H1 (cell line): ENCODE measurements around the gene SHC3. TPM values are rescaled to one million over a fixed set of nuclear protein-coding genes. Genes with fewer than 3 reads are reported as not detected.

Source experiments
- CTCF ChIA-PET: fragments of 300-600 bp; sonication (Branson Sonifier 250); formaldehyde crosslinking; loops from one replicate; lab custom pipeline; 2021; ENCODE audit not compliant: partially characterized antibody; lab: Charles Lee
- POLR2A ChIA-PET: fragments of 300-600 bp; sonication (Branson Sonifier 250); formaldehyde crosslinking; loops from one replicate; lab custom pipeline; 2021; ENCODE audit warnings: inconsistent platforms; ENCODE audit not compliant: partially characterized antibody; lab: Charles Lee
- DNase-seq, 2 experiments: peaks; one replicate each; pipeline versions ENCODE4 v3.0.0 to v3.0.0-alpha.2; 2010 to 2022; ENCODE audit warnings: low spot score in 2 of 2, low read depth in 1 of 2, mixed read lengths in 1 of 2
- FAIRE-seq: peaks from 2 replicates; lab custom pipeline; 2011; peaks lifted over from hg19 to GRCh38; lab: Jason Lieb, UNC
- H2AFZ ChIP-seq: 2 replicates; pipeline ENCODE4 v1.8.1; 2012; ENCODE audit warnings: low read length, inconsistent platforms
- H2AK5ac ChIP-seq: 2 replicates; pipeline ENCODE4 v1.6.1; 2013; ENCODE audit warnings: low read depth, low read length
- H2BK120ac ChIP-seq: replicated peaks from 2 replicates; pipeline ENCODE3; 2013; ENCODE audit warnings: low read depth, low read length, inconsistent platforms
- H2BK12ac ChIP-seq: 2 replicates; pipeline ENCODE4 v1.6.1; 2013; ENCODE audit warnings: low read depth, low read length
- H2BK15ac ChIP-seq: 2 replicates; pipeline ENCODE4 v1.6.1; 2013; ENCODE audit warnings: low read length
- H2BK20ac ChIP-seq: 2 replicates; pipeline ENCODE4 v1.6.1; 2013; ENCODE audit warnings: low read length
- H2BK5ac ChIP-seq: 2 replicates; pipeline ENCODE4 v1.6.1; 2013; ENCODE audit warnings: low read depth, low read length
- H3K14ac ChIP-seq: 2 replicates; pipeline ENCODE4 v1.6.1; 2013; ENCODE audit warnings: inconsistent platforms; ENCODE audit not compliant: insufficient read length
- H3K18ac ChIP-seq: 2 replicates; pipeline ENCODE4 v1.6.1; 2013; ENCODE audit warnings: low read length; ENCODE audit errors: extremely low read depth
- H3K23ac ChIP-seq: 2 replicates; pipeline ENCODE4 v1.6.1; 2013; ENCODE audit warnings: inconsistent platforms; ENCODE audit not compliant: insufficient read length
- H3K23me2 ChIP-seq: 2 replicates; pipeline ENCODE4 v1.6.1; 2013; ENCODE audit warnings: low read depth, low read length
- H3K27ac ChIP-seq: 2 replicates; pipeline ENCODE4 v1.6.1; 2011; ENCODE audit warnings: low read depth, low read length, inconsistent platforms
- H3K27me3 ChIP-seq, 4 experiments: replicated peaks in 1 of 4; 1 replicate in 1 of 4; 2 replicates in 3 of 4; pipeline versions ENCODE4 v1.6.1 to v1.8.1; 2011 to 2013; ENCODE audit warnings: low read length in 3 of 4, mild to moderate bottlenecking in 3 of 4, inconsistent platforms in 2 of 4, mixed read lengths in 2 of 4, moderate library complexity in 1 of 4; ENCODE audit not compliant: control insufficient read depth in 3 of 4, insufficient read depth in 3 of 4; ENCODE audit errors: extremely low read depth in 1 of 4
- H3K36me3 ChIP-seq, 4 experiments: 2 replicates each; pipeline versions ENCODE4 v1.6.1 to v1.8.1; 2011 to 2013; ENCODE audit warnings: mild to moderate bottlenecking in 4 of 4, low read length in 3 of 4, moderate library complexity in 2 of 4, control low read depth in 1 of 4, inconsistent platforms in 1 of 4; ENCODE audit not compliant: insufficient read depth in 4 of 4, control insufficient read depth in 2 of 4
- H3K4ac ChIP-seq: replicated peaks from 2 replicates; pipeline ENCODE3; 2013; ENCODE audit warnings: low read length, low read depth, mixed read lengths, inconsistent platforms; ENCODE audit not compliant: insufficient read length
- H3K4me1 ChIP-seq, 4 experiments: replicated peaks in 1 of 4; 1 replicate in 1 of 4; 2 replicates in 3 of 4; pipeline versions ENCODE4 v1.6.1 to v1.8.1; 2011 to 2013; ENCODE audit warnings: low read length in 3 of 4, inconsistent platforms in 2 of 4, mixed read lengths in 1 of 4; ENCODE audit not compliant: insufficient read depth in 4 of 4, control insufficient read depth in 3 of 4
- H3K4me2 ChIP-seq, 2 experiments: 2 replicates each; pipeline versions ENCODE4 v1.6.1 to v1.8.1; 2011 to 2013; ENCODE audit warnings: low read depth in 2 of 2, low read length in 2 of 2, control low read depth in 1 of 2, inconsistent platforms in 1 of 2, mild to moderate bottlenecking in 1 of 2; ENCODE audit not compliant: insufficient read depth in 1 of 2
- H3K4me3 ChIP-seq, 4 experiments: fragments of 200-600, 300-600 bp in 1 of 4; sonication (generic), shearing (Covaris generic), sonication (Bioruptor Twin) in 1 of 4; 2 replicates each; pipeline versions ENCODE4 v1.5.1 to v1.8.1; 2011 to 2016; ENCODE audit warnings: low read length in 4 of 4, low read depth in 3 of 4, control low read depth in 2 of 4, inconsistent platforms in 2 of 4, mild to moderate bottlenecking in 2 of 4, mixed read lengths in 1 of 4, moderate library complexity in 1 of 4; ENCODE audit not compliant: insufficient read depth in 2 of 4; ENCODE audit errors: extremely low read depth in 1 of 4
- H3K56ac ChIP-seq: replicated peaks from 2 replicates; pipeline ENCODE3; 2013; ENCODE audit warnings: low read depth, mild to moderate bottlenecking, mixed read lengths, low read length, inconsistent platforms; ENCODE audit not compliant: insufficient read length
- H3K79me1 ChIP-seq: 2 replicates; pipeline ENCODE4 v1.6.1; 2013; ENCODE audit warnings: low read depth, low read length, control low read depth
- H3K79me2 ChIP-seq, 2 experiments: 2 replicates each; pipeline versions ENCODE4 v1.6.1 to v1.8.1; 2012 to 2013; ENCODE audit warnings: low read length in 2 of 2, mild to moderate bottlenecking in 2 of 2, inconsistent platforms in 1 of 2; ENCODE audit not compliant: insufficient read depth in 2 of 2, control insufficient read depth in 1 of 2
- H3K9ac ChIP-seq, 4 experiments: replicated peaks in 1 of 4; 1 replicate in 1 of 4; 2 replicates in 3 of 4; pipeline versions ENCODE4 v1.6.1 to v1.8.1; 2011 to 2013; ENCODE audit warnings: low read depth in 3 of 4, low read length in 3 of 4, control low read depth in 2 of 4, mild to moderate bottlenecking in 2 of 4, moderate library complexity in 2 of 4, inconsistent platforms in 1 of 4; ENCODE audit errors: extremely low read depth in 1 of 4
- H3K9me3 ChIP-seq, 2 experiments: 2 replicates each; pipeline versions ENCODE4 v1.6.1 to v1.8.1; 2012 to 2013; ENCODE audit warnings: mild to moderate bottlenecking in 2 of 2, moderate library complexity in 2 of 2, control low read depth in 1 of 2, inconsistent platforms in 1 of 2, low read depth in 1 of 2, low read length in 1 of 2, mixed read lengths in 1 of 2; ENCODE audit not compliant: insufficient read depth in 2 of 2
- H4K20me1 ChIP-seq, 2 experiments: replicated peaks in 1 of 2; 2 replicates each; pipeline versions ENCODE3 to v1.8.1; 2011 to 2013; ENCODE audit warnings: inconsistent platforms in 2 of 2, low read length in 2 of 2, mild to moderate bottlenecking in 1 of 2; ENCODE audit not compliant: insufficient read depth in 2 of 2, control insufficient read depth in 1 of 2
- H4K5ac ChIP-seq: 2 replicates; pipeline ENCODE4 v1.6.1; 2013; ENCODE audit warnings: low read length, low read depth, mixed read lengths, inconsistent platforms; ENCODE audit not compliant: insufficient read length
- H4K8ac ChIP-seq: 2 replicates; pipeline ENCODE4 v1.8.0; 2013; ENCODE audit warnings: mild to moderate bottlenecking, moderate library complexity, low read length, inconsistent platforms; ENCODE audit not compliant: insufficient read depth; ENCODE audit errors: extremely low read depth
- H4K91ac ChIP-seq: replicated peaks from 2 replicates; pipeline ENCODE3; 2013; ENCODE audit warnings: low read length, mixed read lengths, inconsistent platforms; ENCODE audit not compliant: insufficient read length
- EP300 ChIP-seq, 2 experiments: IDR thresholded peaks; 1 replicate in 1 of 2; 2 replicates in 1 of 2; pipeline ENCODE4 v1.6.1; 2011 to 2012; ENCODE audit warnings: low read depth in 2 of 2, low read length in 2 of 2, mild to moderate bottlenecking in 2 of 2, borderline replicate concordance in 1 of 2, inconsistent platforms in 1 of 2, moderate library complexity in 1 of 2
- FOSL1 ChIP-seq: IDR thresholded peaks from 2 replicates; pipeline ENCODE4 v1.6.1; 2011; ENCODE audit warnings: mild to moderate bottlenecking, low read depth, low read length, moderate library complexity; ENCODE audit not compliant: insufficient read depth
- JUND ChIP-seq: IDR thresholded peaks from 2 replicates; pipeline ENCODE4 v1.6.1; 2011; ENCODE audit warnings: mild to moderate bottlenecking, improper control_type of control experiment, low read length
- PHF8 ChIP-seq: fragments of 200-600 bp; sonication (generic); conservative IDR thresholded peaks from 2 replicates; pipeline ENCODE4 v1.7.1; 2012; ENCODE audit warnings: low read depth, mild to moderate bottlenecking, inconsistent platforms, low read length, moderate library complexity
- RAD21 ChIP-seq, 2 experiments: IDR thresholded peaks in 1 of 2; conservative IDR thresholded peaks in 1 of 2; 2 replicates each; pipeline ENCODE4 v1.6.1; 2011; ENCODE audit warnings: low read depth in 2 of 2, low read length in 2 of 2, improper control_type of control experiment in 1 of 2, inconsistent platforms in 1 of 2, mild to moderate bottlenecking in 1 of 2, moderate library complexity in 1 of 2
- SP2 ChIP-seq: IDR thresholded peaks from 2 replicates; pipeline ENCODE4 v1.6.1; 2012; ENCODE audit warnings: mild to moderate bottlenecking, low read length, inconsistent platforms
- SUZ12 ChIP-seq: fragments of 200-600 bp; sonication (generic); IDR thresholded peaks from 2 replicates; pipeline ENCODE4 v1.6.1; 2012; ENCODE audit warnings: mild to moderate bottlenecking, inconsistent platforms, low read length, moderate library complexity, mixed read lengths
- TBP ChIP-seq: IDR thresholded peaks from 2 replicates; pipeline ENCODE4 v1.6.1; 2011; ENCODE audit warnings: low read depth, low read length, improper control_type of control experiment
- TCF12 ChIP-seq: IDR thresholded peaks from 2 replicates; pipeline ENCODE4 v1.6.1; 2011; ENCODE audit warnings: low read depth, mild to moderate bottlenecking, low read length
- ZNF274 ChIP-seq: IDR thresholded peaks from 2 replicates; pipeline ENCODE4 v1.7.0; 2012; ENCODE audit warnings: low read length, borderline replicate concordance; ENCODE audit errors: extremely low read depth
- WGBS, 2 experiments: shearing (Covaris generic) in 1 of 2; methylation state at CpG; one replicate each; pipeline versions ENCODE4 v1.1.6 to v1.1.7; 2013 to 2015; ENCODE audit warnings: low lambda C conversion rate in 2 of 2, mixed read lengths in 2 of 2, inconsistent platforms in 1 of 2, low coverage in 1 of 2, missing lambda C conversion rate in 1 of 2; ENCODE audit not compliant: insufficient replicate concordance in 2 of 2, insufficient coverage in 1 of 2, insufficient read length in 1 of 2; ENCODE audit errors: extremely low coverage in 1 of 2, missing lambda C conversion rate in 1 of 2; 5-methylcytosine and 5-hydroxymethylcytosine counted together
- polyA plus RNA-seq, 7 experiments: library from polyadenylated mRNA; depleted of rRNA in 3 of 7; stranded (reverse) in 5 of 7; unstranded in 2 of 7; fragments of >200 nt in 5 of 7; fragments of 200-250 nt in 2 of 7; gene quantifications; 1 replicate in 5 of 7; 2 replicates in 1 of 7; 4 replicates in 1 of 7; pipeline versions ENCODE4 v1.2.1 to v1.2.3, GENCODE V29; 2011 to 2013; ENCODE audit warnings: missing spikeins in 2 of 7, mixed read lengths in 2 of 7
- total RNA-seq: library from RNA; stranded (reverse); fragmentation: NEBNext Ultra II Directional; extraction: Animal tissue kit (Norgen Biotek cat#: 25700); gene quantifications from 2 replicates; pipeline ENCODE4 v1.2.1, GENCODE V29; 2021

Gene SHC3
- total and polyA plus RNA-seq, 2 of the 8 experiments (the other 6 are each of a cell fraction or from before 2014, with no cell fraction given), result 1.4 to 7.1 TPM

GRCh38 chr9:88996046-88996920, 182.3 kb downstream of the SHC3 start:
- DNase-seq (no peak), FAIRE-seq (no peak)
- Histone ChIP-seq H2AK5ac (no peak overlapping the region), H3K27ac (no peak overlapping the region), H3K4ac (no peak overlapping the region), H4K91ac (no peak overlapping the region), H2BK5ac (no peak overlapping the region), H3K79me1 (no peaks in the 10 kb centered on the region), H2BK120ac (no peak overlapping the region), H3K23ac (no peak overlapping the region), H3K14ac (no peak overlapping the region), H3K23me2 (peaks cover 6% of the 10 kb centered on the region), H3K56ac (no peak overlapping the region), H4K5ac (no peak overlapping the region)
- POLR2A ChIA-PET, result no interaction called here
- WGBS, 2 experiments, result 94% methylated on average over 14 of the region's 14 CpGs; no CpG with 5 or more reads in 1 of the 2 experiments
- TF ChIP-seq EP300 (IDR thresholded peaks at IDR 0.05; ENCODE audit: borderline replicate concordance in 1 of 2, low read depth in 2 of 2, low read length in 2 of 2), result no peak
- TF ChIP-seq TCF12, result no peak
- TF ChIP-seq SUZ12, result no peak
- no peak for TF ChIP-seq SP2
- no peak for TF ChIP-seq TBP
- no peak for TF ChIP-seq RAD21 (IDR thresholded peaks at IDR 0.05 in 1 of 2, conservative IDR thresholded peaks at IDR 0.05 in 1 of 2; ENCODE audit: low read depth in 2 of 2, low read length in 2 of 2)
- TF ChIP-seq PHF8, result no peak
- TF ChIP-seq FOSL1, result no peak
- no peak for TF ChIP-seq ZNF274
- no peak for TF ChIP-seq JUND
- TF ChIP-seq, all 59 proteins: peak for 0
- Histone ChIP-seq H3K18ac (no peak overlapping the region), H3K36me3 (no peaks in the 10 kb centered on the region; a peak in 2 of 8 replicates), H2AFZ (no peak overlapping the region), H3K9me3 (no peaks in the 10 kb centered on the region), H2BK15ac (no peak overlapping the region), H3K4me2 (no peak overlapping the region), H3K9ac (no peak overlapping the region), H3K4me3 (no peak overlapping the region), H4K8ac (no peak overlapping the region), H3K27me3 (no peaks in the 10 kb centered on the region; a peak in 2 of 7 replicates), H4K20me1 (peaks cover 3 to 4% of the 10 kb centered on the region in 2 experiments), H2BK20ac (no peak overlapping the region), H3K79me2 (0 out of 4 replicates have a peak, but pooled peaks cover 0 to 4% of the 10 kb centered on the region in 2 experiments), H3K4me1 (peaks cover 0 to 7% (median 4%) of the 10 kb centered on the region in 4 experiments; a peak in 5 of 7 replicates), H2BK12ac (no peak overlapping the region)
- CTCF ChIA-PET, result no interaction called here
